Pancreas (tissue), 10 donors: ENCODE data around the gene CHRNB2. TPM values are rescaled to one million over a fixed set of nuclear protein-coding genes. Genes with fewer than 3 reads are reported as not detected.

ENCODE experiments used
- ATAC-seq, 4 donors: fragments of 200-7000 bp; cut with Tn5 transposase; one replicate each; pipeline versions ENCODE4 v1.8.0 to v1.9.1; 2020; ENCODE audit warnings: mild to moderate bottlenecking in 4 of 4, moderate library complexity in 4 of 4
- DNase-seq, 6 donors: peaks; one replicate each; pipeline ENCODE4 v3.0.0-alpha.2; 2020
- FAIRE-seq: peaks from 2 replicates; lab custom pipeline; 2012; peaks lifted over from hg19 to GRCh38; lab: Jason Lieb, UNC
- H3K27ac ChIP-seq, 4 donors: fragments of 200-600 bp; sonication (generic); 1 replicate in 3 of 4; 2 replicates in 1 of 4; pipeline versions ENCODE4 v1.5.0 to v1.8.0; 2020
- H3K27me3 ChIP-seq, 4 donors: fragments of 200-600 bp; one replicate each; pipeline ENCODE4 v1.8.0; 2021
- H3K36me3 ChIP-seq, 3 donors: fragments of 200-600 bp; sonication (generic) in 1 of 3; one replicate each; pipeline versions ENCODE4 v1.5.0 to v1.8.0; 2020 to 2021
- H3K4me1 ChIP-seq, 3 donors: fragments of 200-600 bp; one replicate each; pipeline ENCODE4 v1.8.0; 2021
- H3K4me3 ChIP-seq, 4 donors: fragments of 200-600 bp; sonication (generic) in 2 of 4; one replicate each; pipeline versions ENCODE4 v1.5.0 to v1.8.0; 2020 to 2021
- H3K9me3 ChIP-seq, 4 donors: fragments of 200-600 bp; one replicate each; pipeline ENCODE4 v1.8.0; 2021
- WGBS, 2 donors: extraction: QIAGEN DNeasy Blood & Tissue Kit; methylation state at CpG; one replicate each; pipeline ENCODE4 v1.1.7; 2013; 5-methylcytosine and 5-hydroxymethylcytosine counted together
- intact Hi-C, 3 donors: fragments of 100-400 bp; cut with DNase I; formaldehyde crosslinking; loops; one replicate each; pipeline versions ENCODE4 v1.11.1 to v1.14.2; 2022
- polyA plus RNA-seq, 2 donors: library from polyadenylated mRNA; stranded (reverse); fragments of 200-250 nt; gene quantifications; one replicate each; pipeline ENCODE4 v1.2.3, GENCODE V29; 2013
- total RNA-seq, 6 donors: library from RNA; stranded (reverse); fragmentation: NEBNext Ultra II Directional in 4 of 6; extraction: Animal tissue kit (Norgen Biotek cat#: 25700) in 4 of 6; gene quantifications; one replicate each; pipeline versions ENCODE4 v1.2.1 to v1.2.4, GENCODE V29; 2021 to 2023
- TF ChIP-seq, protein P1 (sequence below), 4 donors: fragments of 200-600 bp; sonication (generic) in 3 of 4; IDR thresholded peaks; one replicate each; pipeline versions ENCODE4 v1.5.0 to v1.8.0; 2021; ENCODE audit warnings: antibody characterized with exemption in 4 of 4
- donor health status: healthy with polysubstance abuse.
- donor health status: DM: no; HTN: no; CAD: no; lungs with moderate emphysema.
- donor health status: DM: no; HTN: no; CAD: no.
- donor health status: control.
- donor health status: control.
- donor health status: Bipolar disorder and iron deficiency.
- donor health status: DM: yes; HTN: yes; CAD: no.
- donor health status: DM: no; HTN: no; CAD: no.
- donor health status: DM: no; HTN: no; CAD: no.
- donor health status: DM: yes; HTN: yes; CAD: no.

CHRNB2 gene
- total and polyA plus RNA-seq, 8 donors, result 0.32 to 3.1 (median 0.69) TPM

DNA sequence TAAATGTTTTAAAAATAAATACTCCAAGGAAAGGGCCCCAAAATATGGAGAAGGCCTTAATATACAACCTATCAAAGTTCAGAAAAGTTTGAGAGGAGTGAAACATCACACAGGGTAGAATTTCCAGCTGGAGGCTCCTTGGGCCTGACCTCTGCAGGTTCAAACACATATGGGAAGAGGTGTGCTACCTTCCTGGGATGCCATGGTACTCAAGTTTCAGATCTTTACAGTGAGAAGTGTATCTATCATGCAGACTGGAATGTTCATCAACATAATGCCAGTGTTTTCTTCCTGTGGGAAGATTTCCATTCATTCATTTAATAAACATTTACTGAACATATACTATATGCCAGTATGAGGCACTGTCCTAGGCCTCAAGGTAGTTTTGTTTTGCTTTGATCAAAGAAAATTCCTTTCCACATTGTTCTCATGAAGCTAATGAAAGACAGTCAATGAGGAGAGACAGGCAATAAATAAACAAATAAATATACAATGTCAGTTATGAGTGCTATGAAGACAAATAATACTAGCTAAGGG, 55.0 kb downstream of the CHRNB2 start:
- no peak overlapping the region for H3K27ac ChIP-seq
- H3K4me1 ChIP-seq, result peaks cover 0 to 6% (median 5%) of the 10 kb centered on the region in 3 donors
- no peaks in the 10 kb centered on the region for H3K36me3 ChIP-seq
- ATAC-seq, result no peak
- DNase-seq, result no peak
- TF ChIP-seq, protein P1, sequence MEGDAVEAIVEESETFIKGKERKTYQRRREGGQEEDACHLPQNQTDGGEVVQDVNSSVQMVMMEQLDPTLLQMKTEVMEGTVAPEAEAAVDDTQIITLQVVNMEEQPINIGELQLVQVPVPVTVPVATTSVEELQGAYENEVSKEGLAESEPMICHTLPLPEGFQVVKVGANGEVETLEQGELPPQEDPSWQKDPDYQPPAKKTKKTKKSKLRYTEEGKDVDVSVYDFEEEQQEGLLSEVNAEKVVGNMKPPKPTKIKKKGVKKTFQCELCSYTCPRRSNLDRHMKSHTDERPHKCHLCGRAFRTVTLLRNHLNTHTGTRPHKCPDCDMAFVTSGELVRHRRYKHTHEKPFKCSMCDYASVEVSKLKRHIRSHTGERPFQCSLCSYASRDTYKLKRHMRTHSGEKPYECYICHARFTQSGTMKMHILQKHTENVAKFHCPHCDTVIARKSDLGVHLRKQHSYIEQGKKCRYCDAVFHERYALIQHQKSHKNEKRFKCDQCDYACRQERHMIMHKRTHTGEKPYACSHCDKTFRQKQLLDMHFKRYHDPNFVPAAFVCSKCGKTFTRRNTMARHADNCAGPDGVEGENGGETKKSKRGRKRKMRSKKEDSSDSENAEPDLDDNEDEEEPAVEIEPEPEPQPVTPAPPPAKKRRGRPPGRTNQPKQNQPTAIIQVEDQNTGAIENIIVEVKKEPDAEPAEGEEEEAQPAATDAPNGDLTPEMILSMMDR (IDR thresholded peaks at IDR 0.05), result no peak
- no peaks in the 10 kb centered on the region for H3K27me3 ChIP-seq
- H3K4me3 ChIP-seq, result no peak overlapping the region
- no peaks in the 10 kb centered on the region for H3K9me3 ChIP-seq
- no peak for FAIRE-seq
- intact Hi-C loops, result no loop called here

DNA sequence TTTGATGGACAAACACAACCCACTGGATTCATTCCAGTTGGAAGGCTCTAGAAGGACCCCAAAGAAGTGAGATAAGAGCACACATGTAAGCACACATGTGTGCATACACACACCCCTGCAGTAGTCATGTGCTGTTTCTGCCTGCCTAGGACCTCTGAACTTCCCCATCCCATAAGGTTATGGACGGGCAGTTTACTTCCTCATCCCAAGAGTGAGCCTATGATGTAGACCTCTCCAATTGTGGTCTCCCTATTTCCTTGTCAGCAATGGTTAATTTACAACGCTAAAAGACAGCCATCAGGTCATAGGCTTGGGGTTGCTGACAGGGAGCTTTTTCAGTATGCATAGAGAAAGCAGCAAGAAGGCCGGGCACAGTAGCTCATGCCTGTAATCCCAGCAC, 55.8 kb downstream of the CHRNB2 start:
- ATAC-seq (peak in 2 of 4 donors; percentile 29), DNase-seq (no peak), FAIRE-seq (no peak)
- TF ChIP-seq, protein P1 (IDR thresholded peaks at IDR 0.05), result no peak
- Histone ChIP-seq H3K4me1 (peaks cover 0 to 6% (median 5%) of the 10 kb centered on the region in 3 donors), H3K4me3 (no peak overlapping the region), H3K27me3 (no peaks in the 10 kb centered on the region), H3K9me3 (no peaks in the 10 kb centered on the region), H3K27ac (no peak overlapping the region), H3K36me3 (no peaks in the 10 kb centered on the region)
- intact Hi-C loops, result no loop called here
- WGBS, 2 donors, result 88 to 93% methylated on average over 3 of the region's 3 CpGs

DNA sequence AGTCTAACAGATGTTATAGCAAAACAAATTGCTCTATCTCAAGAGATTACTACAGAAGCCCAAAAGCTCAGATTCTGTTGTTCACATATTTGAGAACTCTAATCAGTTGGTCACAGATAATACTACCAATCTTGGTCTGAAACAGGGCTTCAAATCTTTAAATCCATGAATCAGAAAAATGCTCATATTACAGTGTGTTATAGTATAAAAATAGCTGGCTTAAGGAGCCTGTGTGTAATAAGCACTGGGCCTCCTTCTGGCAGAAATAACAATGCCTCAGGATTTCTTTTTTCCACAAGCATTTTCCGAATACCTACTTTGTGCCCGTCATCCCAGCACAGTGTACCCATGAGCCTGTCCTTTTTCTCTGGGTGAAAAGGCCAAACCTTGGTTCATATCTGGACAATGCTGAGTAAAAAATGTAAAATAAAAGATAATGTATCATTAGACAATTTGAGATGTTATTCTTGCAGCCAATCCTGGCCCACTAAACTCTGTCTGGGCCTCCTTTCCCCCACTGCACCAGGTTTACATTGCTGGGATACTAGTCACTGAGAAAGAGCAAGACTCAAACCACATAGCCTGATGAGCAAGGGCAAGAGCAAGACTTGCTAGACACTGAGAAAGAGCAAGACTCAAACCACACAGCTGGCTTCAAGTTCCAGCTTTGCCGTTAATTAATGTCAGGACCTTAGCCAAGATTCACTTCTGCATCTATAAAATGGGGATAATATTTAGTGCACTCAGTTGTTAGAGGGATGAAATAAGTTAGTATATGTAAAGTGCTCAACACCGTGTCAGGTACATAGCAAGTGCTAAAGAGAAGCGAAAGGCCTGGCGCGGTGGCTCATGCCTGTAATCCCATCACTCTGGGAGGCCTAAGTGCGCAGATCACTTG, 57.4 kb downstream of the CHRNB2 start:
- Histone ChIP-seq H3K36me3 (no peaks in the 10 kb centered on the region), H3K27ac (no peak overlapping the region), H3K9me3 (no peaks in the 10 kb centered on the region), H3K4me3 (no peak overlapping the region), H3K4me1 (peaks cover 0 to 6% (median 5%) of the 10 kb centered on the region in 3 donors), H3K27me3 (no peaks in the 10 kb centered on the region)
- intact Hi-C loops, result no loop called here
- FAIRE-seq, result no peak
- TF ChIP-seq, protein P1 (IDR thresholded peaks at IDR 0.05), result no peak
- DNase-seq, result no peak
- 88 to 92% methylated on average over 8 of the region's 8 CpGs for WGBS, 2 donors
- no peak for ATAC-seq

DNA sequence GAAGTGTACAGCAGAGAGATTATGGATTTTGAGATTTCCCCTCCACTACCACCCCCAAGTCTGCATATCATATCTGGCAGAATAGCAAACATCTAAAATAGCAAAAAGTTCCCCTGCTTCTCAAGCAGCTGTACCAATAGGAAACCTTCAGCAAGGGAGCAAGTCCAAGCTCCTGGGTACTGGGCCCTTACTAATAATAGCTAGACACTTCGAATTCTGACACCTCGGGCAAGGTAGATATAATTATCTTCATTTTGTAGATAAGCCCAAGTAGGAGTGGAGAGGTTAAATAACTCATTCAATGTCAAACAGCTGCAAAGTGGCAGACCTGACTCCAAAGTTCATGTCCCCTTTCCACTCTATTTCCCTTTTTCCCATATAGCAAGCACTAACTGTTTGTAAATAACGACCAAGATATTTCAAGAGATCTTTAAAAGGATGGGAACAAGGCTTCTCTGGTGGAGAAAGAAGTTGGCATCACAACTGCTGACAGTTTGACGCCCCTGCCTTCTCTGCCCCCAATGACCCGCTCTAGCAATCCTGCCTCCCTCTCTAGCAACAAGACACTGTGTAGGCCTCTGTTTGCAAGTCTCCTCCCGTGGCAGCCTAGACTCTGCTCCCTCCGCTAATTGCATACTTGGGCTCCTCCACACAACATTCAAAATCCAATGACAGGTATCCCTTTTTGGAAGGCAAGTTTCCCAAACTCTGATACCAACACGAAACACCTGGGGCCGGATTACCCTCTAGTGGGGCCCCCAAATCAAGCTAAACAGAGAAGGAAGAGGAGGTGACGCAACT, 59.1 kb downstream of the CHRNB2 start:
- TF ChIP-seq, protein P1 (IDR thresholded peaks at IDR 0.05), result no peak
- peak overlapping the region; percentile 76 to 88 (median 86) for H3K27ac ChIP-seq
- peak overlapping the region; percentile 79 to 97 (median 89) for H3K4me3 ChIP-seq
- peaks cover 0 to 6% (median 0%) of the 10 kb centered on the region in 3 donors for H3K4me1 ChIP-seq
- intact Hi-C loops, result no loop called here
- no peaks in the 10 kb centered on the region for H3K36me3 ChIP-seq
- DNase-seq, result no peak
- FAIRE-seq, result no peak
- no peaks in the 10 kb centered on the region for H3K9me3 ChIP-seq
- WGBS, 2 donors, result 13 to 14% methylated on average over 10 of the region's 10 CpGs
- ATAC-seq, result peak; percentile 11 to 52 (median 38)
- no peaks in the 10 kb centered on the region for H3K27me3 ChIP-seq
